Aorta (tissue), 5 donors: ENCODE data around the gene CDC5L. TPM values are rescaled to one million over a fixed set of nuclear protein-coding genes. Genes with fewer than 3 reads are reported as not detected.
A peak's percentile ranks its signal among the peaks of the same experiment; 100 is the strongest.

Source experiments
- ATAC-seq: fragments of 200-7000 bp; cut with Tn5 transposase; one replicate; pipeline ENCODE4 v1.9.1; 2022; ENCODE audit warnings: moderate library complexity; ENCODE audit not compliant: low FRiP score
- DNase-seq, 2 donors: peaks; one replicate each; pipeline ENCODE4 v3.0.0-alpha.2; 2020
- H3K27ac ChIP-seq, 2 donors: one replicate each; pipeline ENCODE4 v1.5.1; 2013; ENCODE audit warnings: low read length in 2 of 2, mild to moderate bottlenecking in 2 of 2, moderate library complexity in 2 of 2, control low read depth in 1 of 2, inconsistent platforms in 1 of 2, low read depth in 1 of 2
- H3K27me3 ChIP-seq, 2 donors: one replicate each; pipeline ENCODE4 v1.6.1; 2013; ENCODE audit warnings: control low read depth in 1 of 2, low read length in 1 of 2, mild to moderate bottlenecking in 1 of 2, moderate library complexity in 1 of 2; ENCODE audit not compliant: insufficient read depth in 2 of 2, control insufficient read depth in 1 of 2
- H3K36me3 ChIP-seq, 2 donors: one replicate each; pipeline ENCODE4 v1.6.1; 2013; ENCODE audit warnings: control low read depth in 1 of 2, low read length in 1 of 2, mild to moderate bottlenecking in 1 of 2; ENCODE audit not compliant: insufficient read depth in 2 of 2, control insufficient read depth in 1 of 2
- H3K4me1 ChIP-seq, 2 donors: one replicate each; pipeline ENCODE4 v1.6.1; 2013; ENCODE audit warnings: low read length in 2 of 2, control low read depth in 1 of 2, mild to moderate bottlenecking in 1 of 2, moderate library complexity in 1 of 2; ENCODE audit not compliant: insufficient read depth in 2 of 2, control insufficient read depth in 1 of 2
- H3K4me3 ChIP-seq, 2 donors: one replicate each; pipeline ENCODE4 v1.5.1; 2013; ENCODE audit warnings: low read length in 2 of 2, control low read depth in 1 of 2, mild to moderate bottlenecking in 1 of 2
- H3K9me3 ChIP-seq: one replicate; pipeline ENCODE4 v1.6.1; 2013; ENCODE audit warnings: mild to moderate bottlenecking, low read length; ENCODE audit not compliant: control insufficient read depth
- WGBS, 2 donors: extraction: QIAGEN DNeasy Blood & Tissue Kit; methylation state at CpG; one replicate each; pipeline ENCODE4 v1.1.7; 2013; 5-methylcytosine and 5-hydroxymethylcytosine counted together
- intact Hi-C, 2 donors: fragments of 100-400 bp; cut with DNase I; formaldehyde crosslinking; loops; one replicate each; pipeline versions ENCODE4 v1.14.2 to v1.15.0; 2022
- long read RNA-seq, 2 donors: library from polyadenylated mRNA; unstranded; transcript quantifications; one replicate each; pipeline ENCODE4 v2.0.0, GENCODE V29; 2020 to 2021
- polyA plus RNA-seq, 2 donors: library from polyadenylated mRNA; stranded (reverse); fragments of 200-250 nt; gene quantifications; one replicate each; pipeline ENCODE4 v1.2.3, GENCODE V29; 2013
- total RNA-seq, 2 donors: library from RNA; stranded (reverse); fragmentation: NEBNext Ultra II Directional; extraction: Animal tissue kit (Norgen Biotek cat#: 25700); gene quantifications; one replicate each; pipeline ENCODE4 v1.2.1, GENCODE V29; 2021
- donor health status: healthy with polysubstance abuse.
- donor health status: Bipolar disorder and iron deficiency.
- donor health status: DM: no; HTN: no; CAD: no.
- donor health status: DM: no; HTN: no; CAD: no.
- donor health status: DM: yes; HTN: yes; CAD: no.

CDC5L gene
- total RNA-seq (10 to 100 TPM; 17.6 to 22.6 TPM), polyA plus RNA-seq (10 to 100 TPM in 1 of 2 donors, 1 to 10 TPM in 1; 7.0 to 10.2 TPM)
- long read RNA-seq, donor 1, full-length matches to known transcripts = 20 of 67 reads
- long read RNA-seq, donor 1, partial matches to known transcripts = 40 of 67 reads
- long read RNA-seq, donor 1, other reads (novel, unspliced or antisense) = 7 of 67 reads
- long read RNA-seq, donor 2, full-length matches to known transcripts = 13 of 25 reads
- long read RNA-seq, donor 2, partial matches to known transcripts = 8 of 25 reads
- long read RNA-seq, donor 2, other reads (novel, unspliced or antisense) = 4 of 25 reads

GRCh38 chr6:44387346-44388134, at the start of gene CDC5L:
TSS of gene CDC5L (plus strand) at chr6:44387706. CDS start at chr6:44387824, 118 bp downstream.
- H3K4me3 ChIP-seq = peak within 1 kb of the TSS; percentile 63 to 67
- no peaks in the 10 kb centered on the region for H3K9me3 ChIP-seq
- intact Hi-C loops = no loop called here
- H3K27ac ChIP-seq = peak within 1 kb of the TSS; percentile 53 to 94
- no peaks in the 10 kb centered on the region for H3K36me3 ChIP-seq
- H3K4me1 ChIP-seq = peaks cover 1 to 8% of the 10 kb centered on the region in 2 donors
- ATAC-seq = peak; percentile 96
- 0% methylated on average over 48 to 56 of the region's 56 CpGs for WGBS, 2 donors
- peak; percentile 96 for DNase-seq
- no peaks in the 10 kb centered on the region for H3K27me3 ChIP-seq

DNA sequence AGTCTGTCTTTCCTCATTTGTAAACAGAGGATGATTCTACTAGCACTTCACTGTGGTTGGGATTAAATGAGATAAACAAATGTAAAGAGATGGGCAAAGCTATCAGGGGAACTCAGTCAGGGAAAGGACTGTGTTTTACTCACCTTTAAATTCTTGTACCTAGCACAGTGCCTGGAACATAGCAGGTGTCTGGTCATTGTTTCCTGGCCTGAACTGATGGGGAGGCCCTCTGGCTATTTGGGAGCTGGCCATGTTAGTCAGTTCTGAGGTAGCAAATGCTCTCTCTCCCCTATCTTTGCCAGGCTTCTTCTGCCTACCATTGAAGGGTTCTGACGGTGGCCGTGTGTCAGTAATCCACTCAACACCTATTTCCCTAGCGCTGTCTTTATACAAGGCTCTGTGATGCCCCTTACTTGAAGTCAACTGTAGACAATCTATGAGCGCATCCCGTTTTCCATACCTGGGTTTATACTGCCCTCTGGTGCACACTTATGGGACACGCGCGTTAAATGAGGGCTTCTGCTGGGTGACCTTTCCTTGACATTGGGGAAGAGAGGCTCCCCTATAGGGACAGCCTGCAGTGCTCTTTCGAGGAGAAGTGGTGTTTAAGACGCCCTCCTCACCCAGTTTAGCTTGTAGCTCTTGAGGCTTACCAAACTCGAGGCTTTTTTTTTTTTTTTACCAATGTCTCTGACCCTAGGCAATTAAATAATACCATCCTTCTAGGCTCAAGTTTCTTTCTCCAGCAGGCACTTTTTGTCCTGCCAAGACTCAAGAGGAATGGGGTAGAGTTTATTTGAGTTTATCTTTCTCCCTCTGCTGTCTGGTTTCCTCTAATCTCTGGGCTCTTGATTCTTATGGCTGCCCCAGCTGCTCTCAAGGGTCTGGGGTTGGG, 49.0 kb upstream of the CDC5L start:
- Histone ChIP-seq H3K27ac (no peak overlapping the region), H3K4me1 (no peaks in the 10 kb centered on the region), H3K9me3 (no peaks in the 10 kb centered on the region), H3K36me3 (no peaks in the 10 kb centered on the region), H3K4me3 (no peak overlapping the region), H3K27me3 (no peaks in the 10 kb centered on the region)
- intact Hi-C loops = loop anchor here (1.0 to 10.0 kb wide), 5 partner anchors 70 to 241 kb away; partner anchors contain the start of gene CAPN11 (in 1 of the 2)
- WGBS, 2 donors = 5% methylated on average over 11 of the region's 11 CpGs
- DNase-seq (no peak), ATAC-seq (peak; percentile 83)

GRCh38 chr6:44339301-44339700, 48.2 kb upstream of the CDC5L start:
- WGBS, 2 donors = 44 to 46% methylated on average over 5 of the region's 5 CpGs
- intact Hi-C loops = loop anchor here (2.0 to 10.0 kb wide), 4 partner anchors 70 to 242 kb away; partner anchors contain the start of gene CAPN11 (in 1 of the 2)

GRCh38 chr6:44339763-44340625, 47.5 kb upstream of the CDC5L start:
- ATAC-seq = no peak
- 63% methylated on average over 7 of the region's 7 CpGs for WGBS, 2 donors
- DNase-seq = no peak
- no peak overlapping the region for H3K27ac ChIP-seq
- H3K27me3 ChIP-seq = no peaks in the 10 kb centered on the region
- no peaks in the 10 kb centered on the region for H3K36me3 ChIP-seq
- intact Hi-C loops = loop anchor here (2.0 to 10.0 kb wide), 4 partner anchors 71 to 243 kb away; partner anchors contain the start of gene CAPN11 (in 1 of the 2)
- H3K4me1 ChIP-seq = no peaks in the 10 kb centered on the region
- H3K4me3 ChIP-seq = no peak overlapping the region
- no peaks in the 10 kb centered on the region for H3K9me3 ChIP-seq

More at GRCh38 chr6:44339301-44339700, 48.2 kb upstream of the CDC5L start:
- Histone ChIP-seq H3K9me3 (no peaks in the 10 kb centered on the region), H3K4me3 (no peak overlapping the region), H3K4me1 (no peaks in the 10 kb centered on the region), H3K36me3 (no peaks in the 10 kb centered on the region), H3K27me3 (no peaks in the 10 kb centered on the region), H3K27ac (no peak overlapping the region)
- DNase-seq (peak in 1 of 2 donors; percentile 78), ATAC-seq (no peak)

GRCh38 chr6:44341095-44341890, 46.2 kb upstream of the CDC5L start:
- ATAC-seq (no peak), DNase-seq (no peak)
- Histone ChIP-seq H3K36me3 (no peaks in the 10 kb centered on the region), H3K4me1 (no peaks in the 10 kb centered on the region), H3K27ac (no peak overlapping the region), H3K9me3 (no peaks in the 10 kb centered on the region), H3K4me3 (no peak overlapping the region), H3K27me3 (no peaks in the 10 kb centered on the region)
- 66 to 70% methylated on average over 8 of the region's 8 CpGs for WGBS, 2 donors
- intact Hi-C loops = no loop called here

DNA sequence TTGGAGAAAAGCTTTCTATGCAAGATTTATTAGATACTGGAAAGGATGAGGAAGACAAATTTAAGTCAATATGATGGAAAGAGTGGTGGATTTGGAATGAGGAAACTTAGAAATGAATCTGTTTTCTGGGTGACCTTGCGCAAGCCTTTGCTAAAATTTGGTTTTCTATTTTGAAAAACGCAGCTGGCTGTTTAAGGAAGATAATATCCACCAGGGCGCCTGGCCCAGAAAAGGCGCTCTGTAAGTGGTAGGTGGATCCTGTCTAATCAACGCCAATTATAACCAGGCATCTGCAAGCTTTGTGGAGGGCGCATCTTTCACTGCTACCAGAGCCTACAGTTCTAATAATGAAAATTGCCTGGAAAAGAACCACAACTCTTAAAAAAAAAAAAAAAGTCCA, 45.5 kb upstream of the CDC5L start:
- Histone ChIP-seq H3K27me3 (no peaks in the 10 kb centered on the region), H3K4me1 (no peaks in the 10 kb centered on the region), H3K27ac (no peak overlapping the region), H3K9me3 (no peaks in the 10 kb centered on the region), H3K36me3 (no peaks in the 10 kb centered on the region), H3K4me3 (no peak overlapping the region)
- ATAC-seq (no peak), DNase-seq (no peak)
- 51 to 54% methylated on average over 6 of the region's 6 CpGs for WGBS, 2 donors
- intact Hi-C loops = no loop called here

DNA sequence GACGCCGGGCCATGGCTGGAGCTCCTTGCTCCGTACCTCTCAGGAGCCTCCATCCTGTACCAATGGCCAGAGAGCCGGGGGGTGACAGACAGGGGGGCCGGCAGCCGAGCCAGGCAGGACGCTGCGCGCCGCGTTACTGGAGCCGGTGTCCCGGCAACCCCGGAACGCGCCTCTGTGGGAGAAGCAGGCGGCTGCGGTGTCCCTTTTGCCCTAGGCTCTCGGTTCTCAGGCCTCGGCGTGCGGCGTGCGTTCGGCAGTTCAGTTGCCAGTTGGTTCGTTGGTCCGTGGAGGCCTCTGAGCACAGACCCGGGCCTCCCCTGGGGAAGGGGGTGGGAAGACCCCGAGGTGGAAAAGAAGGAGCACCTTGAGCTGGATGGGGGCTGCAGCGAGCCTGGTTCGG, 45.0 kb upstream of the CDC5L start, which contains the start of gene SPATS1:
Gene SPATS1, plus strand, starts transcription at position 162 of the 400 bp plus-strand sequence. CDS start 446 bp downstream, outside the sequence.
- Histone ChIP-seq H3K27me3 (no peaks in the 10 kb centered on the region), H3K27ac (no peak within 1 kb of the TSS), H3K9me3 (no peaks in the 10 kb centered on the region), H3K4me3 (no peak within 1 kb of the TSS), H3K4me1 (no peaks in the 10 kb centered on the region), H3K36me3 (no peaks in the 10 kb centered on the region)
- DNase-seq (peak; percentile 66 to 76), ATAC-seq (peak; percentile 40)
- intact Hi-C loops = no loop called here
- 3 to 5% methylated on average over 31 of the region's 31 CpGs for WGBS, 2 donors
